NCI-H2081 treated with DMSO at 0.1 percent for 48 hours (cell line): ENCODE measurements around the gene SMIM43.
"Not testable (repeated sequence)": the region's sequence is repeated elsewhere in the genome, so short reads cannot be mapped to it uniquely, and the experiment has no call there.

Experiments used
- DNase-seq: peaks from one replicate; lab custom pipeline; 2025; lab: John Stamatoyannopoulos, UW

SMIM43 gene

DNA sequence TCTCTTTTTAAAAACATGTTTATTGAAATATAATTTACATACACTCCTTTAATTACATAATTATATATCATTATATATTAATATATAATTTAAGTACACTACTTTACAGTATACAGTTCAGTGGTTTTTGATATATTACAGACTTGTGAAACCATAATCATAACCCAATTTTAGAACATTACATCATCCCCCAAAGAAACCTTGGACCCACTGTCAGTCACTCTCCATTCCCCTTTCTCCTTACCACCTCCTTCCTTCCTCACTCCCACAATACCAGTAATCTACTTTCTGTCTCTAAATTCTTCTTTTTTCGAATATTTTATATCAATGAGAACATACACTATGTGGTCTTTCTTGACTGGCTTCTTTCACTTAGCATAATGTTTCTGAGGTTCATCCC, 18.2 kb upstream of the SMIM43 start:
- DNase-seq: no peak

DNA sequence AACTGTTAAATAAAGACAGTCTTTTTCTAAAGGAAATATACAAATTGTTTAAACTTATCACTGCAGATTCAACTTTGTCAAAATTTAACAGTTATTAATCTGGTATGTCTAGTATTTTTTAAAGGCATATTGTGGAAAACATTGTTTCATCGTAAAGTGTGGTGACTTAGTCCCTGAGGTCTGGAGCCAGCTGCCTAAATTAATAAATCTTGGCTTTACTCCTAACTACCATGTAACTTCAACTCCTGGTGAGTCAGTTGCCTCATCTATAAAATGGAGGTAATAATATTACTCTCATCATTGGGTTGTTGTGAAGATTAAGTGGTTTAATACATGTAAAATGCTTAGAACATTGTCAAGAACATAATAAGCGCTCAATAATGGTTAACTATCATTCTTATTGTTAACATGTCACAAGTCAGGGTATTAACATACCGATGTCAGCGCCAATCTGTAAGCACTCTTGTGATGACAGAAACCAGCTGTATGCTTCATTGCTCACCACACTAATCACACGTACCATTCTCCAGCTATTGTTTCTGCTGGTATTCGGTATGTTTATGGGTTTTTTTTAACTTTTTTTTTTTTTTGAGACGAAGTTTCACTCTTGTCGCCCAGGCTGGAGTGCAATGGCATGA, 14.1 kb upstream of the SMIM43 start:
- DNase-seq: no peak

DNA sequence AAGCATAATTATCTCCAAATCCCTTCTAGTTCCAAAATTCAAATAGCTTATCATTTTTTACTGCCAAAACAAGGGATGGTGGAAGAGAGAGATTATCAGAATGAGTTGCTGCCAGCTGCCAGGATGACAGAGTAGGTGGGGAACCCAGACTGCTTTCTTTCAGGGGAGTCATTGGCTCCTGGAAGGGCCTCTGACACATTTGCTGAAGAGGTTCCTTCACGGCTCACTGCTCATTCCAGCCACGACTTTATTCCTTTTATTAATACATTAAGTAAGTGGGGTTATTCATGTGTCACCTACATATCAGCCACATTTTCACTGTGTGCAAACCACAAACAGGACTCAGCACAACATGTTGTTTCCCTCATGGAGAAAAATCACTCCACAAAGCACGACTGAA, 12.7 kb upstream of the SMIM43 start:
- DNase-seq: no peak

DNA sequence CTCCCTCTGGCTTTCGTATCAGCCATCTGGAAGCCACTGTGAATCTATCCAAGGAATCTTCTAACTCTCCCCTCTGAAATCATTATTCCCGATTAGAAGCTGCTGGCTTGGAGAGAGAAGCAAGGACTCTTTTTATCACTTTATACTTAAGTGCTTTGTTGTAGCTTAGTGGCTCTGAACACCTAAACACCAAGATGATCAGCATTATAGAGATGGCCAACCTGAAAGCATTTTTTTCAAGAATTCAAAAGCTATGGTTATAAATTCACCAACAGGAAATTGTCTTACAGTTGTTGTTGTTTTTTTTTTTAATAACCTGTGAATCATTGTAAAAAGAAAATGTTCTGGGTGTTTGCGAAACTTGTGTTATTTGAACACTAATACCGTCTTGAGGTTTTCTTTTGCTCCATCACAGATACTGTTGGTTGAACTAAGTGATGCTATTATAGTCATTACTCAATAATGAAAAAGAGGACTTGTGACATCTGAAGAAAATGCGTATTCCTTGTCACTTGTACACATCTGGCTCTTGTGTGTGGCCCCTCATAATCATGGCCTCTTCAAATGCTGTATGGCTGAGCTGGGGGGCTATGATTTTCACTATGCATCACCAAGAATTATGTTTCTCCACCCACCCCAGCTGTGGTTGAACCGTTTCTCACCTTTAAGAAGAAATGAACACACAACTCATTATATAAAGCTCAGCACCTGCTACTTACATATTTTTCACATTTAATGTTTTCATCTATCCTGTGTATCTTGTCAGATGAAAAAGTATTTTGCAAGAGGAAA, 11.8 kb upstream of the SMIM43 start:
- DNase-seq: no peak

DNA sequence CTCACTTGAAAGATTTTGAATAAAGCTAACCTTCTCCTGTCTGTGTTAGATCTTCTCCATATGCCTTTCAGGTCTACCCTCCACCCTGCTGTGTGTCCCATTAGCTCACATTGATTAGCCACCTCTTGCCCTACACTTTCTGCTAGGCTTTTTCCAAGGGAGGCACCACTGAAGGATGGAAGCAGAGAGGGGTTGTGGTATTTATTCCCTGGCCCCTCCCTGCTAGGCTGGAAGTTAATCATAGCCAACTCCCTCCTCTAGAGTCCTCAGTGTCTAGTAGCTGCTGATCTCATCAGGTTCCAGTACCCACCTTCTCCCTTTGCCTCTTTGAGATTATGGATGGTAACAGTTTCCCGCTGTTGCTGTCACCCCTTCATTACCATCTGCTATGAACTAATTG, 8.9 kb upstream of the SMIM43 start:
- no peak for DNase-seq

DNA sequence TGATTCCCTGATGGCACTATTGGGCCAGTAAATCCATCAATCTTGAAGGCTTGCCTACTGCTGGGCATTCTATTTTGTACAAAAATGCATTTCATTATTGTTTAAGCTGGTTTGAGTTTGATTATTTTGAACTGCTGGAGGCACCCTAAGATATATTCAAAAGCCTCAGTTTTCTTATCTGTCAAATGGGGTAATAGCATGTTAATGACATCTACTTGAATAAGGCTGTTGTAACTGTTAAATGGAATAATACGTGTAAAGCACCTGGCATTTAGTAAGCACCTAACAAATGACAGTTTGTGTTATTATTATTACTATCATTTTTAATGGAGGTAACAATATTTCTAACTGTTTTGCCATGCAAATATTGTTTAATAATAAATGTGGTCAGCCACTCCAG, 6.9 kb upstream of the SMIM43 start:
- DNase-seq: no peak

DNA sequence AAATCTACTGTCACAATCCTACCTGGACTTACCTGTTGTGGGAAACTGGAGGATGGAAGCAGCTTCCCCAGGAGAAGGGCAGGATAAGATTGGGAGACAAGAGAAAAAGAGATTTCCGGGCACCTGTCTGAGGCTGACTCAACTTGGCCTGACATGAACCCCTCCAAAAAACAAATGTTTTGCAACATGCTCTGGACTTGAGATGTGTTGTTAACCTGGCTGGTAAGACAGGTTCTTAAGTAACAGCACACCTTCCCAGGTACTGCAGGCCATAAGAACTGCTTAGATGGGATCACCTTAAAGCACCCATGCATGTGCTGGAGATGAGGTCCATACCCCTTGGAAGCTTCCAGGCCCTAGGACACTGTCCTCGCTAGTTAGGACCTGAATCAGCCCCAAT, 4.4 kb upstream of the SMIM43 start:
- no peak for DNase-seq

DNA sequence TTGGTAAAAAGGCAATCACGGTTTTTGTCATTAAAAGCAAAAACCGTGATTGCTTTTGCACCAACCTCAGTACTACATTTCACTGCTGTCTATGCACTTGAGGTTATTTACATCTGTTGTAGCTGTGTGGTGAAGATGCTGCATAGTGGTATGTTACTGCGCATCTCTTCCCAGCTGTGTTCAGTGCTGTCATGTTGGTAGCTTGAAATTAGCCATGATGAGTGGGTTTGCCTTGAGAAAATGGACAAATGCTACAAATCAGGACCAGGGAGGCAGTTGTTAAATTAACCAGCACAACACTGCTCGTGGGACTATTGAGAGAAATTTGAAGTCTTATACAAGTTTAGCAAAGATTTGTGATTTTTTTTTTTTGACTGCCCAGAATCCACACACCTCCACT, 2.2 kb upstream of the SMIM43 start:
- no peak for DNase-seq

DNA sequence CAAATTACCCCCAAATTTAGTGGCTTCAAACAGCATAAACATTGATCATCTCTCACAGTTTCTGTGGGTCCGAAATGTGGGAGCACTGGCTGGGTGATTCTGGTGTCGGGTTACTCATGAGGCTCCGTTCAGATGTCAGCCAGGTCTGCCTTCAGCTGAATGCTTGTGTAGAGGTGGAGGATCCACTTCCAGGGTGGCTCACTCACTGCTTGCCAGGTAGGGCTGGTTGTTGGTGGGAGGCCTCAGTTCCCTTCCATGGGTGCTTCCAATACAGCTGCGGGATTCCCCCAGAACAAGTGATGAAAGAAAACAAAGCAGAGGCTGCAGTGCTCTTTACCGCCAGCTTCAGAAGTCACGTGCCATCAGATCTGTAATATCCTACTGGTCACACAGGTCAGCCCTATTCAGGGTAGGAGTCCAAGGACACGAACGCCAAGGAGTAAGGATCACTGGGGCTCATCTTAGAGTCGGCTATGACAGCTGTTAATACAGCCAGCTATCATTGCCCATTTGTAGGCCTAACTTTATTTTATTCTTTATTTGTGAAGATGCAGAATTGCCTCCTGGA, 1.1 kb upstream of the SMIM43 start:
- no peak for DNase-seq

DNA sequence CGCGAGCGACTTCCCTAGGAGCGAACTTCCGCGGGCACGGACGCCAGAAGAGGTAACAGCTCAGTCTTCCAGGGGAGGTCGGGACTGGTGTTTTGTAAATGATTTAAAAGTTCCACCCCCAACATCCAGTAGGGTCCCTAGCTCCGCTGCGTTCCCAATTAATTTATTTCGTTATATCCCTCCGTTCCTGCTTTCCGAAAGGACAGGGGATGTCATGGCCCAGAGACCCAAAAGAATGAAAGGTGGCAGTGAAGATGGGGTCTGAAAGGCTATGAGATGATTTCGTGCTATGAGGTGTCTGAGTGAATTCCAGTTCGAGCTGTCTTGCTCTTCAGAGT, 373 bp upstream of the SMIM43 start:
- no peak for DNase-seq

DNA sequence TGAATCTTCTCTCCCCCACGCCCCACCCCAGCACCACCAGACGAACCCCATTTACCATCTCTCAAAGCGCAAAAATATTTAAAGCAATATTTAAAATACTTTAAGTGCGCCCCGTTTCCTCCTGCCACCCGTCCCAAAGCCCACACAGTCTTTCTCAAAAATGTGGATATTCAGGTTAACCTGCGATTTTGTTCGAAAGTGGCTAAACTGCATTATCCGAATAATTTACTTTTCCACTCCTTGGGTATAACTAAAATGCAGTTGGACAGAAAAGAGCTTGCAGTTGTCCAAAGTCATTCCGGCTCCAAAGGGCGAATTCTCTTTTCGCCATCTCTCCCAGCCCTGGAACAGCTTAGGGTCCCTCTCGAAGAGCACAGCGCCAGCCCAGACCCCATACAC, 662 bp downstream of the SMIM43 start:
- no peak for DNase-seq

DNA sequence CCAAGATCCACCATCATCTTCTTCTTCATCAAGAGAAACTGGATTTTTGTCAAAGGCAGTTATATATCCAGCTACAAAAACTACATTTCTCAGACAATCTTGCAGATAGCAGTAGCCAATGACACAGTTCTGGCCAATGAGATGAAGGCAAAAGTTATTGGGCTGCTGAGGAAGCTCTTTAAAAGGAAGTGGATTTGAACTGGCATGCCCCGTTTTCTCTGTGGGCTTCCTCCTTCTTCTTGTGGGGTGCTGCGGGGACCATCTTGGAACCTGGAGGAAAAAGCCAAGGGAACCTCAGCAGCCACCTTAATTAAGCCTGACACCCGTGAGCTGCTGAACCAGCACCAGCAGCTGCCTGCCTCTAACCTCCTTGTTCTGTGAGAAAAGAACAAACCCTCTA, 4.8 kb downstream of the SMIM43 start:
- DNase-seq: no peak

DNA sequence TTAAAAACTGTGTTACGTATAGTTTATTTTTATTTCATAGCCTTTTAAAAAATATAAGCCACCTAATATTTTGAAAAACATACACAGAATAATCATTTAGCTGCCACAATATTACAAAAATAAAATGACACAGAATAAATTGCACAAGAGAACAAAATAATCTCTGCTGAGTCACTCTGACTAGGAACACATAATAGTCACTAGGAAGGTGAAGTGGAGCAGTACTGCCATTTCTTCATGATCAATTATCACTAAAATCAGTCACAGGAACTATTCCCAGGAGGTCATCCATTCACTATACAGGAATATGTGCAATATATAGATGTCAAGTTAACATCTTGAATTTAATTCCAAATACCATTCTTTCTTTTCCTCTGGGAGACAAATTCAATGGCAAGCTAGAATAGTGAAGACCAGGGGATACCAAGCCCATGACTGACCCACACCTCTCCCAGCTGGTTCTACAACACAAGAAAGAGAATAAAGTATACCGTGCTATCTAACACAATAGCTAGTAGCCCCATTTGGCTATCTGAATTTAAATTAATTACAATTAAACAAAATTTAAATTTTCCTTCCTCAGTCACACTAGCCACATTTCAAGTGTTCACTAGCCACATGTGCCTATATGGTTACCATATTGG, 5.9 kb downstream of the SMIM43 start:
- DNase-seq: no peak

DNA sequence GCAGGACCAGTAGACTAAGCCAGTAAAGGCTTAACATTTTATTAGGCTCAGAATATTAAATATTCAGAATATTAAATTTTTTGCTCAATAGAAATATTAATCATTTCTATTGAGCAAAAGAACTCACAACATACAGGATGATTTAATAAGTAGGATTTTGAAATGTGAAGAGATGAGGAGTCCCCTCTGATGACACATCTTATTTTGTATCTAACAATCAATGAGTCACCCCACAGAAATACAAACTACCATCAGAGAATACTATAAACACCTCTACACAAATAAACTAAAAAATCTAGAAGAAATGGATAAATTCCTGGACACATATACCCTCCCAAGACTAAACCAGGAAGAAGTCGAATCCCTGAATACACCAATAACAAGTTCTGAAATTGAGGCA, 12.8 kb downstream of the SMIM43 start:
- not testable (repeated sequence) for DNase-seq

DNA sequence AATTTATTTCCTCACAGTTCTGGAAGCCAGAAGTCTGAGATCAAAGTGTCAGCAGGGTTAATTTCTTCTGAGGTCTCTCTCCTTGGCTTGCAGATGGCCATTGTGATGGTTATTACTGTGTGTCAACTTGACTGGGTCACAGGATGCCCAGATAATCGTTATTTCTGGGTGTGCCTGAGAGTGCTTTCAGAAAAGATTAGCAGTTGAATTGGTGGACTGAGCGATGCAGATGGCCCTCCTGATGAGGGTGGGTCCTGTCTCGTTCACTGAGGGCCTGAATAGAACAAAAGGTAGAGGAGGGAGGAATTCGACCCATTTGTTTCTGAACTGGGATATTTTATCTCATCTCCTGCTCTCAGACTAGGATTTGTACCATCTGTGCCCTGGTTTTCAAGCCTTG, 15.7 kb downstream of the SMIM43 start:
- DNase-seq: no peak

DNA sequence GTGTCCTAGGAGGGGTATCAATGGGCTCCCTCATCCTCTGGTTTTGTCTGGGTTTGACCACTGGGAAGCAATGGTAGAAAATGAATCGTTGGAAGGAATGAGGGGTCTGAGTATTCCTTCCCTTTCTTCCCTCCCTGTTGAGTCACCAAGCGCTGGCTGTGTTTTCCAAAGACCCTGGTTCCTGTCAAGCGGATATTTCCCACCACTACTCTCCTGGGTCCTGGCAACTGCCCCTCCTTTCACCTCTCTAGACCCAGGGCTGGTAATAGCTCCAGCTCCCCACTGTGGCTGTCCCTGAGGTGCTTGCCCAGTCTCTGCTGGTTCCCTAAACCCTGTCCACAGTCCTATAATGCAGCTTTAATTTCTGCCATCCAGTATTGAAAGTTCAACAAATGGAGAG, 22.2 kb downstream of the SMIM43 start:
- no peak for DNase-seq

DNA sequence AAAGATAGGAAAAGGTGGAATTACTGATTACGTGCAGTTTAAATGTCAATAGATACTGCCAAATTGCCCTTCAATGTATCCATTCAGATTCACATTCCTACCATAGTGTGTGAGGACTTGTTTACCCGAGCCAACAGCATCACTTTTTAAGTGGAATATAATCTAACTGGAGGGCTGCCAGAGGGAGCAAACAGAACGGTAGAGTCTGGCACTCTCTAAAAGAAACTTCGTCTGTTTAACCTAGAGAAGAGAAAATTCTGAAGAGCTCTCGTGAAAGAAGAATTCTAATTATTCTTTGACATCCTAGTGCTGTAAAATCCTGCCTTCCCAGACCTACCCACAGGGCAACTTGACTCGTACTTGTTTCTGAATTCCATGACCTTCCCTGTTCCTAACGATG, 23.2 kb downstream of the SMIM43 start:
- DNase-seq: no peak

DNA sequence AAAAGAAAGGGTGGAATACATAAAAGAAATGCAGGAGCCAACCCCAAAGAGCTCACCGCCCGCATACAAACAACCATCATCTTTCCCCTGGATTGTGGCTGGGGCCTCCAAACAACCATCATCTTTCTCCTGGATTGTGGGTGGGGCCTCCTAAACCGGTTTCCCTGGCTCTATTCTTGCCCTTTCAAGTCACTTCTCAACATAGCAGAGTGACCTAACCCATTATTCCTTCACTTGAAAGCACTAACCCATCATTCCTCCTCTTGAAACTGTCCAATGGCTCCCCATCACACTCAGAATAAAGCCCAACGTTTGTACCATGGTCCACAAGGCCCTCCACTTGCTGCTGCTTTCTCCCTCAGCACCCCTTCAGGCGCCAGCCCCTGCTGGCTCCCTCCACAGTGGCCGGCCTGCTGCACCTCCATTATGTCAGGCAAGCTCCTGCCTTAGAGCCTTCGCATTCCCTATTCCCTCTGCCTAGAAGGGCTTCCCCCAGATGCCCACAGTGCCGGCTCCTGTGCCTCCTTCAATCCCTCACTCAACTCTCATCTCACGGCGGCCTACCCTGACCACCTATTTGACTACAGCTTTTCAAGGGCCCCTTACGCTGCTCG, 24.1 kb downstream of the SMIM43 start:
- no peak for DNase-seq

DNA sequence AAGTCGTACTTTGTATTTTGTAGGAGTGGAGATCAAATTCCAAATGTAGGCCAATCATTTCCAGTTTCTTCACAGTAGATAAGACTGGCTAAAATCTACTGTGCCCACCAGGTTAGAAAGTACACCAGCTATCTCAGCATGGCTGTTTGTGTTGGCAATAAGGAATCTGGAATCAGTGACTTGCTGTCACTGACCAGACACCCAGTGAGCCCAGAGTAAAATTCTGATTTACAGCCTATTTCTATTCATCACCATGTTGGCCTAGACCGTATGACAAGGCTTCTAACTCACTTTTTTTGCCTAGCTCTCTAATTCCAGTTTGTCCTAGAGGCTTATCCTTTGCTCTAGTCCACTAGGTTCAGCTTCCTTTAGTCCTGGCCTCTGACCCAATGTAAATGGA, 25.4 kb downstream of the SMIM43 start:
- DNase-seq: no peak

DNA sequence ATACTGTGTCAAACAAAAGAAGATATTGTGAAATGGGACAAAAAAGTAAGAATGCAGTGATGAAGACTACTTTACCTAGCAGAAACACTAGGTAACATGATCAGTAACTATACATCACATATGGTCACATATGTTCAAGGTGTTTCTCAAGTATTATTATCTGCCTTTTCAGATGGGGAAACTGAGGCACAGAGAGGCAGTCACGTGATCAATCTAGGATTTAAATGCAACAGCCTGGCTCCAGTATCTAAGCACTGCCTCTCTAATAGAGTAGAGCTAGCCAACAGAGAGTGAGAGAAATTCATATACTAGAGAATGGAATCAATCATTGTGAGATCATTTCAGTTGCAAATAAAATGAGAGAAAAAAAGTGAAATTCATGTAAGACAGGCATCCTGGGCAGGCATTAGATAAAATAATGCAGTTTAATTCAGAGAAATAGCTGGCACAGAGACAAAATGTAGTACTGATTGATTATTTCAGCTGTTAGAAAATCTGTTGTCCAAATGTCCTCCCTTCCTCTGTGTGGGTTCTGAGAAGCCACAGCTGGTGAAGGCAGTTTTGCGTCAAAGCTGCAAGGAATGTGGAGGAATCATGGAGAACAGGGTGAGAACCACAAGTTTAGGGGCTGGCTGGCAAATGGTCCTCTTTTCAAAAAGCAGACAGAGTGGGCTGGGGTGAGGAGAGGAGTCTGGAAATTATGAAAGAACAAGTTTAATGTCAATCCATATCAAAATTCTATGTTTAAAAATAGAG, 26.0 kb downstream of the SMIM43 start:
- no peak for DNase-seq

DNA sequence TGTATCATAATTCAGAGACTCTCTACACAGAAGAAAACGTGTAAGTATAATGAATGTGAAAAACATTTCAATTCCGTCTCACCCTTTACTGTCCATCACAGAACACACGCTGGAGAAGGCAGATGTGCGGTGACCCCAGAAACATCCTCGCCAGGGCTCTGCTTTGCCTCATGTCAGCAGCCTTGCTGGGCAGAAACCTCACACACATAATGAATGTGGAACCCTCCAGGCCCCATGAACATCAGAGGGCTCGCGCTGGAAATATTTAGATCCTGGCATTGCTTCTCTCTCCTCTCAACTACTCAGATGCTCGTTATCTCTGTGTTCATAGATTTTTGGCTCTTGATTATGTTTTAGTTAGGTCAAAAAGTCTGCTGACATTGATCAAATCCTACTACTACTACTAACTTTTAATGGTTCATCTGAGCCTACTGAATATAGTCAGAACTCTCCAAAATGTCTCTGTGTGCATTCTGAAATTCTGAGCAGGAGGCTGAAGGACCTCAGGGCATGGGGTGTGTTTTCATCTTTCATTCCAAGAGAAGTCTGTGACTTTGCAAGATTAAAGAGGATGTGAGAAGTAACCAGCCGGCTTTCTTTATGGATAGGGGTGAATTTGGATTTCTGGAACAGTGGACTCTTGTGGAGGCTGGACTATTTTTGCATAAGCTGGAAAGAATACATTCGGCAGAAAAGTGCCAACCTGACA, 27.0 kb downstream of the SMIM43 start:
- no peak for DNase-seq
